ENCODE data around the gene EXOC3. TPM values are rescaled to one million over a fixed set of nuclear protein-coding genes. Genes with fewer than 3 reads are reported as not detected.

Gene EXOC3
- total RNA-seq, 3 donors from 2014 or later: 49.8 to 63.7 (median 53.3) TPM

GRCh38 chr5:481347-481746 is 38.4 kb downstream of the EXOC3 start:
- H3K4me1 ChIP-seq: peaks cover 0 to 4% of the 10 kb centered on the region in 2 donors
- no peak for TF ChIP-seq POLR2AphosphoS5 (IDR thresholded peaks at IDR 0.05)
- no peak for TF ChIP-seq CTCF (IDR thresholded peaks at IDR 0.05)
- TF ChIP-seq POLR2A (IDR thresholded peaks at IDR 0.05): no peak
- H3K27ac ChIP-seq: no peak overlapping the region
- no peaks in the 10 kb centered on the region for H3K36me3 ChIP-seq
- intact Hi-C loops (cut with DNase I; ENCODE audit: low total_unique reads): no loop called here
- no peak overlapping the region for H3K4me3 ChIP-seq
- H3K9me3 ChIP-seq: no peaks in the 10 kb centered on the region
- DNase-seq (ENCODE audit: low spot score in 2 of 2): no peak
- H3K27me3 ChIP-seq: peaks cover 14 to 95% of the 10 kb centered on the region in 2 donors

- peaks cover 9 to 91% of the 10 kb centered on the region in 2 donors for H3K27me3 ChIP-seq
- no peak for DNase-seq (ENCODE audit: low spot score in 2 of 2)
- no peaks in the 10 kb centered on the region for H3K36me3 ChIP-seq
- H3K9me3 ChIP-seq: no peaks in the 10 kb centered on the region
- no peak overlapping the region for H3K27ac ChIP-seq
- H3K4me1 ChIP-seq: no peaks in the 10 kb centered on the region
- H3K4me3 ChIP-seq: no peak overlapping the region
- no peak for TF ChIP-seq POLR2A (IDR thresholded peaks at IDR 0.05)
- no peak for TF ChIP-seq CTCF (IDR thresholded peaks at IDR 0.05)
- no peak for TF ChIP-seq POLR2AphosphoS5 (IDR thresholded peaks at IDR 0.05)
- intact Hi-C loops (cut with DNase I; ENCODE audit: low total_unique reads): no loop called here
These were observed 39.0 kb downstream of the EXOC3 start for GRCh38 chr5:482021-482420.

GRCh38 chr5:482506-482905 is 39.5 kb downstream of the EXOC3 start:
- Histone ChIP-seq H3K4me1 (no peaks in the 10 kb centered on the region), H3K27me3 (peaks cover 9 to 87% of the 10 kb centered on the region in 2 donors), H3K27ac (no peak overlapping the region), H3K36me3 (no peaks in the 10 kb centered on the region), H3K9me3 (no peaks in the 10 kb centered on the region), H3K4me3 (no peak overlapping the region)
- no peak for TF ChIP-seq POLR2A (IDR thresholded peaks at IDR 0.05)
- intact Hi-C loops (cut with DNase I; ENCODE audit: low total_unique reads): no loop called here
- no peak for DNase-seq (ENCODE audit: low spot score in 2 of 2)

GRCh38 chr5:483011-483410 is 40.0 kb downstream of the EXOC3 start:
- H3K27ac ChIP-seq: no peak overlapping the region
- no peaks in the 10 kb centered on the region for H3K36me3 ChIP-seq
- no peak for DNase-seq (ENCODE audit: low spot score in 2 of 2)
- H3K4me3 ChIP-seq: no peak overlapping the region
- intact Hi-C loops (cut with DNase I; ENCODE audit: low total_unique reads): no loop called here
- H3K27me3 ChIP-seq: peaks cover 9 to 82% of the 10 kb centered on the region in 2 donors
- TF ChIP-seq POLR2A (IDR thresholded peaks at IDR 0.05) (no peak), CTCF (IDR thresholded peaks at IDR 0.05) (no peak), POLR2AphosphoS5 (IDR thresholded peaks at IDR 0.05) (no peak)
- no peaks in the 10 kb centered on the region for H3K9me3 ChIP-seq
- no peaks in the 10 kb centered on the region for H3K4me1 ChIP-seq

GRCh38 chr5:483434-484140 is 40.6 kb downstream of the EXOC3 start:
- H3K27ac ChIP-seq: no peak overlapping the region

More at GRCh38 chr5:483434-484140, 40.6 kb downstream of the EXOC3 start:
- Histone ChIP-seq H3K4me1 (no peaks in the 10 kb centered on the region), H3K27me3 (peaks cover 9 to 80% of the 10 kb centered on the region in 2 donors), H3K36me3 (no peaks in the 10 kb centered on the region), H3K9me3 (no peaks in the 10 kb centered on the region), H3K4me3 (no peak overlapping the region)
- intact Hi-C loops (cut with DNase I; ENCODE audit: low total_unique reads): no loop called here
- TF ChIP-seq CTCF (IDR thresholded peaks at IDR 0.05): no peak
- no peak for TF ChIP-seq POLR2AphosphoS5 (IDR thresholded peaks at IDR 0.05)
- TF ChIP-seq POLR2A (IDR thresholded peaks at IDR 0.05): no peak
- no peak for DNase-seq (ENCODE audit: low spot score in 2 of 2)

Measured in breast epithelium (tissue), 4 donors.